SHP77 treated with DMSO at 0.1 percent for 48 hours (cell line): ENCODE data around the gene MCM3AP.
A peak's percentile ranks its signal among the peaks of the same experiment; 100 is the strongest.
"Not testable (repeated sequence)": the region's sequence is repeated elsewhere in the genome, so short reads cannot be mapped to it uniquely, and the experiment has no call there.

ENCODE experiments used
- DNase-seq: peaks from one replicate; lab custom pipeline; 2025; lab: John Stamatoyannopoulos, UW

MCM3AP gene

DNA sequence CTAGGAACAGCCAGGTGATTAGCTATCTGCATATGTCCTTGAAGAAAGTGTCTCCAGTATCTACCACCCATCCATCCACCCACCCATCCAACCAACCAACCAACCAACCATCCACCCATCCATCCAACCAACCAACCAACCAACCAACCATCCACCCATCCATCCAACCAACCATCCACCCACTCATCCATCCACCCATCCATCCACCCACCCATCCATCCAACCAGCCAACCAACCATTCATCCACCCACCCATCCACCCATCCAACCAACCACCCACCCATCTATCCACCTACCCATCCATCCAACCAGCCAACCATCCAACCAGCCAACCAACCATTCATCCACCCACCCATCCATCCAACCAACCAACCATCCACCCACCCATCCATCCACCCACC lies 26.2 kb upstream of the MCM3AP start:
- no peak for DNase-seq

DNA sequence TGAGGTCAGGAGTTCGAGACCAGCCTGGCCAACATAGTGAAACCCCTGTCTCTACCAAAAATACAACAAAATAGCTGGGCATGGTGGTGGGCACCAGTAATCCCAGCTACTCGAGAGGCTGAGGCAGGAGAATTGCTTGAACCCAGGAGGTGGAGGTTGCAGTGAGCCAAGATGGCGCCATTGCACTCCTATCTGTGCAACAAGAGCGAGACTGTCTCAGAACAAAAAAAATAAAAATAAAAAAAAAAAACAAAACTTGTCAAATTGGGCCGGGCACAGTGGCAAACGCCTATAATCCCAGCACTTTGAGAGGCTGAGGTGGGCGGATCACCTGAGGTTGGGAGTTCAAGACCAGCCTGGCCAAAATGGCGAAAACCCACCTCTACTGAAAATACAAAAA lies 24.8 kb upstream of the MCM3AP start:
- not testable (repeated sequence) for DNase-seq

DNA sequence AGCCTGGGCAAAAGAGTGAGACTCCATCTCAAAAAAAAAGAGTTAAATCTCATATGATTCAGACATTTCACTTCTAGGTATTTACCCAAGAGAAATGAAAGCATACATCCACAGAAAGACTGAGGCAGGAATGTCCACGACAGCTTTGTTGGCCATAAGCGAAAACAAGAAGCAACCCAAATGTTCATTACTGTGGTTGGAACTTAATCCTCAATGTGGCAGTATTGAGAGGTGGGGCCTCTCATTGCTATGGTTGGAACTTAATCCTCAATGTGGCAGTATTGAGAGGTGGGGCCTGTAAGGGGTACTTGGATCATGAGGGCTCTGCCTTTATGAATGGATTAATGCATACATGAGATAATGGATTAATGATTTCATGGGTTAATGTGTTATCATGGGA lies 23.0 kb upstream of the MCM3AP start:
- DNase-seq = no peak

DNA sequence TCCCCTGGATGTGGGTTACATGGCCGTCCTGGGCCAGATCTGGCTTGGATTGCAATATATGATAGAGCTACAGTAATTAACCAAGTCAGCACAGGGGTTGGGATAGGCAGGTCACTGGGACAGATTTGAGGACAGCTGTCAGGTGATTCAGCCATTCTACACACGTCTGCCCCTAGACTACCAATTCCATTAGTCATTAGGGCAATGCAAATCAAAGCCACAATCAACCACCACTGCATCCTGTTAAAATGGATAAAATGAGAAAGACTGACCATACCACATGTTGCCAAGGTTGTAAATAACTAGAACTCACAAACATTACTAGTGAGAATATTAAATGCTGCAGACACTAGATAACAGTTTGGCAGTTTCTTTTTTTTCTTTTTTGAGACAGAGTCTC lies 22.2 kb upstream of the MCM3AP start:
- no peak for DNase-seq

DNA sequence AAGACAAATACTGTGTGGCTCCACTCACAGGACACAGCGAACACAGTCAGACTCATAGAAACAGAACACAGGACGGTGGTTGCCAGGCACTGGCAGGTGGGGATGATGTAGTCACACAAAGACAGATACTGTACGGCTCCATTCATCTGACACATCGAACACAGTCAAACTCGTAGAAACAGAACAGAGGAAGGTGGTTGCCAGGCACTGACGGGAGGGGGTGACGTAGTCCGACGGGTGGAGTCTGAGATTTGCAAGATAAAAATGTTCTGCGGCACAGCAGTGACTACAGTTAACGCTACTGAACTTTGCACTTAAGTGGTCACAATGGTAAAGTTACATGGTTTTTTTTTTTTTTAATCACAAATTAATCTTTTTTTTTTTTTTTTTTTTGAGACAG lies 19.5 kb upstream of the MCM3AP start:
- no peak for DNase-seq

DNA sequence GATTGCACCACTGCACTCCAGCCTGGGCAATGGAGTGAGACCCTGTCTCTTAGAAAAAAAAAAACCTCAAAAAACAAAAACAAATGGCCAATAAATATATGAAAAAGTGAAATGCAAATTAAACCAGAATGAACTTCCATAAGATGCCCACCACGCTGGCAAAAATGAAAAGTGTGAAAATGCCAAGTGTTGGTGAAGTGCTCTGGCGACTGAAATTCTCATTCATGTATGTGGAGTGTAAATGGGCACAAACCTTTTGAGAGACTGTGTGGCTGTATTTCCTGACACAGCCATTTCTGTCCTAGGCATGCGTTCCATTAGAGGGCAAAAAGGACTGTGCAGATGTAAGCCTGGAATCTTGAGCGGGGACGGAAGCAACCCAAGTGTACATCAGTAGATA lies 19.0 kb upstream of the MCM3AP start:
- no peak for DNase-seq

DNA sequence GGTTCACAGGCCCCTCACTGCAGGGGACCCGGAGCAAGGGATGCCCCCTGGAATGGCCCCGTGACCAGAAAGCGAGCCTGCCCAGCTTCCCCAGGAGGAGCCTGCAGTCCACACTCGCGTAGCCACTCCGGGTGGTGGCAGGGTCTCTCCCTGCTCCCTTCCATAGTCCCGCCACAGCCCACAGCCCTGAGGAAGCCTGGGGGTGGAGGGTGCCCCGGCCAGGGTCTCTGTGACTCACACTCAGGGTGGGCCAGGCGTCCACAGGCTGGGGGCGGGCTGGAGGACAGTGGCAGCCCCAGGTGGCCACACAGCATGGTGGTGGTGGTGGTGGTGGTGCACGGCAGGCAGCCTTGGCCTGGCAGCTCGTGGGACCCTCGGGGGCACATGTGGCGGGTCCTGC lies 16.3 kb upstream of the MCM3AP start:
- DNase-seq = no peak

DNA sequence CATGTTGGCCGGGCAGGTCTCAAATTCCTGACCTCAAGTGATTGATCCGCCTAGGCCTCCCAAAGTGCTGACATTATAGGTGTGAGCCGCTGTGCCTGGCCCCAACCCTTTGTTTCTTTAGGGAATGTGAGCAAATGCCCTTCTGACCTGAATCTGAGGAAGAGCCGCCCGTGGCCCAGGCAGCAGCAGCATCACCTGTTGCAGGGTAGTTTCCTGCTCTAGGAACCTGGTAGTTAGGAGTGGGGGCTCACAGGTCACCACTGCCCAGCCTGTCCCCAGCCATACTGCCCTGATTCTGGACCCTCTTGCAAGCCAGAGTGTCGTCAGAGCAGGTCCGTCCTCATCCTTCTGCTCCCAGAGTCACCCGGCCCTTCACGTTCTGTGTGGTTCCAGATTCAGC lies 13.8 kb upstream of the MCM3AP start:
- no peak for DNase-seq

DNA sequence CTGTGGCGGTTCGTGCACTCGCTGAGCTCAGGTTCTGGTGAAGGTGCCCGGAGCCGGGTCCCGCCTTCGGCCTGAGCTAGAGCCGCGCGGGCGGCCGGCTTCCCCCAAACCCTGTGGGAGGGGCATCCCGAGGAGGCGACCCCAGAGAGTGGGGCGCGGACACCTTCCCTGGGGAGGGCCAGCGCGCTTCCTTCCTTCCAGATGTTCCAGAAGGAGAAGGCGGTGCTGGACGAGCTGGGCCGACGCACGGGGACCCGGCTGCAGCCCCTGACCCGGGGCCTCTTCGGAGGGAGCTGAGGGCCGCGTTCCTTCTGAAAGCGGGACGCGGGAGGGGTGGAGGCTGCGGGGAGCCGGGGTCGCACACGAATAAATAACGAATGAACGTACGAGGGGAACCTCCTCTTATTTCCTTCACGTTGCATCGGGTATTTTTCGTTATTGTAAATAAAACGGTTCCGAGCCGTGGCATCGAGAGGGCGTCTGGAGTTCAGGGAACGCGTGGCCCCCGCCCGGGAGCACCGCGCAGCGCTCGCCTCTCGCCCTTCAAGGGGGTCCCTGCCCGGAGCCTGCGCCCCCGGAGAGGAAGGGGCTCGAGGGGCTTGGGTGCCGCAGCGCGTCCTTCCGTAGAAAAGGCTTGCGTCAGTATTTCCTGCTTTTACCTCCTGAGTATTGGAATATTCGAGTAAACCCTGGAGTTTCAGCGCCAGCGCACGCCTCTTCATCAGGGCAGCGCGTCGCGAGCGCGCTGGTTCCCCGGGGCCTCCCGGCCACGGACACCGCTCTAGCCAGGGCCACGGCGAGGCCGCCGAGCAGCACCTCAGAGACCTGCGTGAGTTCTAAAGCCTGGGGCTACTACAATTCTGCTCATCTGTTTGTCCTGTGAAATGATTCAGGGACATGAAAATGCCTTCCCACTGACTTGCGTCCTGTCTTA lies 12.2 kb upstream of the MCM3AP start:
- DNase-seq = no peak

DNA sequence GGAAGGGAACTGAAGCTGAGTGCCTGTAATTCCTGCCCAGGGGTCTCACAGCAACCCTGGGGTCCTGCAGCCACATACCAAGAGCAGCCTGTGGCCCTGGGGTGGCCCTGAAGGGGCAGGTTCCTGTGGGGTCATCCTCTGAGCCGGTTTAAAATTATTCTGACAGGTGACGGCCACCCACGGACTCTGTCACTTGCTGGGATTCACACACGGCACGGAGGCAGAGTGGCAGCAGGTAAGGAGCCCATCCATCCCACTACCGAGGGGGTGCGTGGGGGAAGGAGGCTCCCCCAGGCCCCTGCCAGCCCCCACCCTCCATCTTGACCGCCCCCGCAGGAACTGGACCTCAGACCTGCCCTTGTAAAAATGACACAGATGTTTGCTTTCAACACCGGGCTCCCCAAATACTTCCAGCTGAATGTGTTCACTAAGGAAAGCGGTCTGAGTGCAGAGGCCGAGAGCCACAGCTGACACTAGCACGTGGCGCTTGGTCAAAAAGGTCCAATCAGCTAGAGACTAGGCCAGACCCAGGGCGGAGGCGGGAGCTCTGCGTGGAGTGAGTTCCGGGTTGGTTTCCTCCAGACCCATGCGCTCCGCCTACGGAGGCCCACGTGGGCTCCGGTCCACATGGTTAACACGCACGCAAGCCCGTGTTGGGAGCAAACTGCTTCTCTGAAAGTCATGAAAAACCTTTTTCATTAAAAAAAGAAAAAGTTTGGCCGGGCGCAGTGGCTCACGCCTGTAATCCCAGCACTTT lies 10.8 kb upstream of the MCM3AP start:
- no peak for DNase-seq

DNA sequence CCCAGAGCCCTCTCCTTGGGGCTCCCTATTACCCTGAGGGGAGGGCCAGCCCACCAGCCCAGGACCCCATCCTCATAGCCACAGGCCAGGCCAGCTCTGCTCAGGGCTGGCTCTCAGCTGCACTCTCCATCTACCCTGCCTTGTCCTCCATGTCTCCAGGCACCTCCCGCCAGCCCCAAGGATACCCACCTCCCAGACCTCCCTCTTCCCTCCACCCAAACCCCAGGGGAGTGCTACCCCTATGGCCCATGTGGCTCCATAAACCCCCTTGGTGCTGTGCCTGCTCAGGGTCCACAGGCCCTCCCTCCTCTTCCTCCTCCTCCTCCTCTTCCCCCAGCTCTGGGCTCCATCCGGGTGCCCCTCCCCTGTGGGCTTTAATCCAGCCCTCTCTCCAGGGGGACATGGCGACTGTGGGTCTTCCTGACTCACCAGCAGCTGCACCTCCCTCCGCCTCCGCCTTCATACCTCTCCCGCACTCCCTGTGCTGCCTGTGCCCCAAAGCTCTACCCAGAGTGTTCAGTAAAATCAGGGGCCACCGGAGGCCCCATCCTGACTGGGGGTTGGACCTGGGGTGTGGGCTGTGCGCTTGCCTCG lies 9.9 kb upstream of the MCM3AP start:
- DNase-seq = no peak

DNA sequence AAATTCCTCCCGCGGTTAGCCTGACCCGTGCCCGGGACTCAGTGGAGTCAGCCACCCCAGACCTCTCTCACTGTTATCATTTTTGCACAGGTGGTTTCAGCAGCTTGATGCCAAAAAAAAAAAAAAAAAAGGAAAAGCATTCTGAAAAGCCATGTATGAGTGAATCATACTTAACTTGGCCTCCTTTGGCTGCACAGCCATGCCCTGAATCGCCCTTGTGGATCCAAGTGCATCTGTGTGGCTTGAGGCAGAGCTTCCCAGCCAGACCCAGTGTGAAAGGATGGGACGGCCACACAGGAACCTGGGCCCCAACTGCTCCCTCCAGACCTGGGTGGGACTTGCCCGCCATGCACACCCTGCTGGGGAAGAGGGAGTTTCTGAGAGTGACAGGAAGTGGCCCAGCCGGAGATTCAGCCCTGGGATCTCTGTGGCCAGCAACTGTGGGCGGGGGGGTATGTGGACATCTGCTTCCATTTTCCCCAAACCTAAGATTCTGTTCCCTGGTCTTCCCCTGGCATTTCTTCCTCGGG lies 9.3 kb upstream of the MCM3AP start:
- DNase-seq = no peak

DNA sequence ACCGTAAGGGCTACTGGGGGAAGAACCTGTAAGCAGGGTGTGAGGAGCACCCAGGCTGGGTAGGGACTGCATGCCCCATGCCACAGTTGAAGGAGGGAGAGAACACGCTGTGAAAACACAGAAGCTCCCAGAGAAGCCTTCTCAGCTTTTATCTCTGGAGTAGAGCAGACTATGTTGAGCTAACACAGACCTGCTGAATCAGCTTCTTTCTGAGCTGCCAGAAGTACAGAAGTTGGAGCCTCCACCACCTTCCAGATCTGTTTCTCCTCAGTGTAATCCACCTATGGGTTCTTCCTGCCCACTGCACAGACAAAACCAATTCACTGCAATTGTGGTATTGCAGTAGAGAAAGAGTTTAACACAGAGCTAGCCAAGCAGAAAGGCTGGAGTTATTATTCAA lies 6.2 kb upstream of the MCM3AP start:
- no peak for DNase-seq

DNA sequence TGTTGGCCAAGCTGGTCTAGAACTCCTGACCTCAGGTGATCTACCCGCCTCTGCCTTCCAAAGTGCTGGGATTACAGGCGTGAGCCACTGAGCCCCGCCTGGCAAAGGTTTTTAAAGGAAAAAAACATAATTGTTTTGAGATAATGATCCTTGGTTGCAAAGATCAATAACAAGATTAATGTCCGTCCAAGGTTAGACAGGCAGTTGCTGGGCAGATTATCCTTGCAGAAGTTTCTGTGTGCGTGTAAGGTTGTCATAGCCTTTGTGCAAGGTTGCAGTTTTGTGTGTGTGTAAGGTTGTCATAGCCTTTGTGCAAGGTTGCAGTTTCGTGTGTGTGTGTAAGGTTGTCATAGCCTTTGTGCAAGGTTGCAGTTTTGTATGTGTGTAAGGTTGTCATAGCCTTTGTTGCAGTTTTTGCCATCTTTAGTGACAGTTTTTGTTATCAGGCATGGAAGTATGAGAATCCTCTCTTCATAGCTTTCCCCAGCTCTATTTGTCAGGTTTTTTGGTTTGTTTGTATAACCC lies 4.3 kb upstream of the MCM3AP start:
- DNase-seq = no peak

DNA sequence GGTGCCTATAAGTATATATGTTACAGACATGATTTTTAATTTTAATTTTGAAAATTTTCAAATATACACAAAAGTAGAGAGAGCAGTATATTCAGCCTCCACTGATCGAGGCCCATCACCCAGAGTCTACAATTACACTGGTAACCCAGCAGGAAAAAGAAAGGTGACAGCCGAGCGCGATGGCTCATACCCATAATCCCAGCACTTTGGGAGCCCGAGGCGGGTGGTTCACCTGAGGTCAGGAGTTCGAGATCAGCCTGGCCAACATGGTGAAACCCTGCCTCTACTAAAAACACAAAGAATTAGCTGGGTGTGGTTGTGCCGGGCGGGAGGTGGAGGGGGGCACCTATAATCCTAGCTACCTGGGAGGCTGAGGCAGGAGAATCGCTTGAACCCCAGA lies 2.1 kb upstream of the MCM3AP start:
- no peak for DNase-seq

DNA sequence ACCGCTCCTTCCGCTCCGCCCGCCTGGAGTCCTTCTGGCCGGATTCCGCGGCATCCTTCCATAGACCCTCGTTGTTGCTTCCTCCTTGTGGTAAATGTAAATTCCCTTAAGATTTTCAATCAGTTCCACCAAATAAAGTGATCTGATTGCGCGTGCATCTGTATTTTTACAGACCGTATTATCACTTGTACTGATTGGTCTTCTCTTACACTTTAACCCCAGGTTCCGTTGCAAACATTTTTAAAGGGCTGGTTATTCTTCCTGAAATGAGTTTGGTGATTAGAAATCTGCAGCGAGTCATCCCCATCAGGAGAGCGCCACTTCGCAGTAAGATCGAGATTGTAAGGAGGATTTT lies 1.2 kb upstream of the MCM3AP start:
- peak; percentile 50 for DNase-seq

DNA sequence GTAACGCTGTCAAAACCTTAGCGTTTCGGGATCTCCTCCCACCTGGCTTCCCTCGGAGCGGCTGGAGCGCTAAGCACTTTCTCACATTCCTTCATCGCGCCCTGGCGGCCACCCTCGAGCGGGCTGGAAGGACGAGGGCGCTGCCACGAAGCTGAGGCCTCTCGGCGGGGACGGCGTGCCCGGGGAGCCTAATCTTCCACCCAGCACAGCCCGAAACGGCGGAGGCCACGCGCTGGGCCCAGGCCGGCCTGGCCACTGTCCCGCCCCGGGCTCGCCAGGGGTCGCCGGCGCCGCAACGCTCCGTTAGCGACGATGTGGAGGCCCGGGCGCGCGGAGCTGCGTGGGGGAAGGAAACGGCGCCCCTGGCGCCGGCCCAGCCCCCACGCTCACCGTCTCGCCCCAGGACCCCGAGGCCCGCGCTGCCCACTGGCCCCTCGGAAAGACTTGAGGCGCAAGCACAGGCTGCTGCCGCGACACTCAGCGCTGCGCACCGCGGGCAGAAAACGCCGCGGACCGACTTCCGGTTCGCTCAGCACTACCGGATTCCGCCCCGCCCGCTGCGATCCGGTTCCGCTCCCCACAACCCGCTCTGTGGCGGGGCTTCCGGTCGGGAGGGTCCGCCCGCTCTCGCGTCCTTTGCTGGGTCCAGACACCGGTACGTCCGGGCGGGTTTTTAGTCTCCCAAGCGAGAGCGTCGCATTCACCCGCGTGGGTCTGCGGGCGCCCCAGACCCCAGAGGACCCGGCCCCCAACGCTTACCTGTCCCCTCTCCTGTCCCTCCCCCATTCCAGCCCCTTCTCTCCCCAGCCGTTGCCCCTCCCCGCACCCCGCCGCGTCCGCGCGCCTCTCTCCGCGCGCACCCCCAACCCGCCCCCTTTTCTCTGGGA lies 593 bp upstream of the MCM3AP start, which contains the start of gene YBEY:
Gene YBEY (plus strand): TSS at position 582 of the 887 bp plus-strand sequence. CDS start 572 bp downstream, outside the sequence.
- peak; percentile 59 for DNase-seq

DNA sequence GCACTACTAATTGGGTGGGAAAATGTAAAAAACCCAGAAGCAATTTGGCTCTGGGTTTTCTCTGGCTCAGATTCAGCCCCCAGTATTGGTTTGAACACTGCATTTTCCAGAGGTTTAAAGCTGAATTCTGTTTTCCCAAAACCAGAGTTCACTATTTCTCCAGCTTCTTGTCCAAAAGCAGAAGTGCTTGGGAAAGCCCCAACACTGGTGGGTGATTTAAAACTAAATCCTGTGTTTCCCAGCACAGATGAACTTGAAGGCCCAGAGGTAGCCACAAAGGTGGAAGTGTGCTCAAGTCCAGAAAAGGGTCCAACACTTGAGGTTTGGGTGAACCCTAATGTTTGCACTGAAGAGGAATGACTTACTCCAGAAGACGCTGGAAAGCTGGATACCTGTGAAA lies 678 bp downstream of the MCM3AP start:
- DNase-seq = no peak

DNA sequence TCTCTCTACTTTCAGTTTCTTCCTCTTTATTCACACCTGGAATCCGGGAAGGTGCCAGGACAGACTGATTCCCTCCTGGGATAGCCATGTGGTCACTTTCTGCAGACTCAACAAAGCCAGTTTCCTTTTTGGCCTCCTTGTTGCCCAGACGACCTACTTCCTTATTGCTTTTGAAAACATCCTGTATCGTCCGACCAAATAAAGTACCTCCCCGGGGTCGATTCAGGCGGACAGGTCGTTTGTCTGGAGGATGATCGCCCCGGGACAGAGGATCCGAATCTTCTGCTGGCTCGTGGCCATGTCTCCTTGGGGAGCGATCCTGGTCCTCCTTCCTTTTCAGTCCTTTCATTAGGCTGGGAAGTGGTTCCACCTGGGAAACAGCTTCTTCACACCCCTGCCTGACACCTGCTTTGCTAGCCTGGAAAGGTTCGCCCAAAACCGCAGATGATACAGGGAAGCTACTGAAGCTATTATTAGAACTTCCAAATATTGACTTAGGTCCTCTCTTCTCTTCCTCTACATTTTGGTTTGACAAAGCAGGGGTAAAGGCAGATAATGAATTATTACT lies 1.2 kb downstream of the MCM3AP start:
- DNase-seq = peak; percentile 27

DNA sequence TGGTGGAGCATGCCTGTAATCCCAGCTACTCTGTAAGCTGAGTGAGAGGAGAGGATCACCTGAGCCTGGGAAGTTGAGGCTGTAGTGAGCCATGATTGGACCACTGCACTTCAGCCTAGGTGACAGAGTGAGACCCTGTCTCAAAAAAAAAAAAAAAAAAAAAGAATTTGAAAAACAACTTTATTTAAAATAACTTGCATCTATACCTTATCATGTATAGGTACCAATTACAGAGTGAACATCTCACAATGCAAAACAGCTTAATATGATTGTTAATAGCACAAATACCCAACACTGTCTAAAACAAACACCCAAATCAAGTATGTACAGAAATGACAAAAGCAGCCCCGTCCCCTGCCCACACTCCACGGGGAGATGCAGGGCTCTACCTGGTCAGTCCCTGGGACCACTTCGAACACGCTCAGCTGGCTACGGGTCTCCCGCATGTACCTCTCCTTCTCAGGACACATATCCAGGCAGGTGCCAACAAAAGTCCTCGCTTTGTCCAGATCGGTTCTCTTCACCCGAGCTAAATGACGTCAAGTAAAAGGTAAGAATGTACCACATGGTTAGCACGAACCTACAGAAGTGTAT lies 10.5 kb downstream of the MCM3AP start:
- no peak for DNase-seq

DNA sequence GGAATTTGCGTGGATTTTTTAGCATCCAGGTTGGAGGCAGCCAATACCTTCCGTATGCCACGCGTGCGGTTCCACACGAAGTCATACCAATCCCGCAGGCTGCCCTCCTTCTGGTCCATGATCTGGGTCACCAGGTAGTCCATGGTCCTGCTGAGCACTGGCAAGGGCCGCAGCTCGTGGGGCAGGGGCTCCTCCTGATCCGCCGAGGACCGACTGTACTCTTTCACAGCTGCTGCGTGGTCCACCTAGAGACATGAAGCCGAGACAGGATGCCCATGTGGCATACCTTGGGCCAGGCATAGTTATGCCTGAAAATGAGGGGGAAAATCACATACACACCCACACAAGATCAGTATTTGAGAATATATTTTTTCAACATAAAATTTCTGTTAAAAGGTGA lies 12.1 kb downstream of the MCM3AP start:
- DNase-seq = no peak
